Activated CD8-positive, alpha-beta memory T cell treated with anti-CD3 and anti-CD28 coated beads, Interleukin-2, amount 50 U/mL, for 4 hours (primary cell): ENCODE measurements around the gene AP2A1.

ENCODE experiments used
- DNase-seq: peaks from one replicate; pipeline ENCODE4 v3.0.0-alpha.2; 2020

Gene AP2A1

GRCh38 chr19:49766007-49766929 lies 533 bp upstream of the AP2A1 start:
- DNase-seq: peak; percentile 98

- DNase-seq: no peak
These were observed 580 bp downstream of the AP2A1 start for GRCh38 chr19:49767381-49767780.

GRCh38 chr19:49767967-49768581 lies 1.3 kb downstream of the AP2A1 start:
- DNase-seq: no peak

- no peak for DNase-seq
These were observed 3.7 kb downstream of the AP2A1 start for GRCh38 chr19:49770529-49770928.

- DNase-seq: no peak
These were observed 4.9 kb downstream of the AP2A1 start for GRCh38 chr19:49771674-49772139.

- no peak for DNase-seq
These were observed 6.1 kb downstream of the AP2A1 start for GRCh38 chr19:49772850-49773432.

GRCh38 chr19:49773663-49774350 lies 7.0 kb downstream of the AP2A1 start:
- no peak for DNase-seq

GRCh38 chr19:49774969-49775368 lies 8.2 kb downstream of the AP2A1 start:
- no peak for DNase-seq

- no peak for DNase-seq
These were observed 9.1 kb downstream of the AP2A1 start for GRCh38 chr19:49775742-49776370.

GRCh38 chr19:49776371-49776764 lies 9.6 kb downstream of the AP2A1 start:
- DNase-seq: no peak

GRCh38 chr19:49779731-49780555 lies 13.1 kb downstream of the AP2A1 start:
- DNase-seq: no peak

- DNase-seq: no peak
These were observed 14.1 kb downstream of the AP2A1 start for GRCh38 chr19:49780861-49781260.

- DNase-seq: no peak
These were observed 14.6 kb downstream of the AP2A1 start for GRCh38 chr19:49781394-49781793.

- no peak for DNase-seq
These were observed 15.7 kb downstream of the AP2A1 start for GRCh38 chr19:49782515-49782914.

- no peak for DNase-seq
These were observed 19.6 kb downstream of the AP2A1 start for GRCh38 chr19:49786376-49786820.

GRCh38 chr19:49787746-49788145 lies 20.9 kb downstream of the AP2A1 start:
- no peak for DNase-seq

- no peak for DNase-seq
These were observed 22.1 kb downstream of the AP2A1 start for GRCh38 chr19:49788857-49789256.

GRCh38 chr19:49790866-49791265 lies 24.1 kb downstream of the AP2A1 start:
- DNase-seq: no peak

- DNase-seq: no peak
These were observed 25.1 kb downstream of the AP2A1 start for GRCh38 chr19:49791776-49792445.

- DNase-seq: no peak
These were observed 26.2 kb downstream of the AP2A1 start for GRCh38 chr19:49792829-49793560.

- DNase-seq: no peak
These were observed 26.7 kb downstream of the AP2A1 start for GRCh38 chr19:49793561-49793840.
